NT2/D1 (cell line): Measurements from ENCODE around the gene PKN2.

Source experiments
- DNase-seq: peaks from one replicate; pipeline ENCODE4 v3.0.0-alpha.2; 2011; ENCODE audit warnings: low read depth, low spot score
- H3K27me3 ChIP-seq: 2 replicates; pipeline ENCODE4 v1.6.0; 2011; ENCODE audit warnings: mild to moderate bottlenecking; ENCODE audit not compliant: insufficient read length, insufficient read depth
- H3K36me3 ChIP-seq: 2 replicates; pipeline ENCODE4 v1.6.1; 2011; ENCODE audit warnings: mild to moderate bottlenecking, low read length, mixed read lengths; ENCODE audit not compliant: insufficient read depth, insufficient read length
- H3K4me1 ChIP-seq: 2 replicates; pipeline ENCODE4 v1.5.1; 2011; ENCODE audit not compliant: insufficient read depth, insufficient read length
- H3K4me3 ChIP-seq: 2 replicates; pipeline ENCODE4 v1.5.1; 2011; ENCODE audit warnings: low read depth; ENCODE audit not compliant: insufficient read length
- H3K9ac ChIP-seq: 2 replicates; pipeline ENCODE4 v1.6.0; 2011; ENCODE audit warnings: low read depth; ENCODE audit not compliant: insufficient read length
- H3K9me3 ChIP-seq: 2 replicates; pipeline ENCODE4 v1.5.1; 2011; ENCODE audit warnings: mild to moderate bottlenecking, low read length; ENCODE audit not compliant: insufficient read depth
- SUZ12 ChIP-seq: IDR thresholded peaks from 2 replicates; pipeline ENCODE4 v1.6.1; 2011; ENCODE audit not compliant: insufficient read length, insufficient read depth; ENCODE audit errors: extremely low read depth
- YY1 ChIP-seq: IDR thresholded peaks from 2 replicates; pipeline ENCODE4 v1.6.1; 2011; ENCODE audit not compliant: insufficient read length, insufficient read depth
- ZNF274 ChIP-seq: IDR thresholded peaks from 2 replicates; pipeline ENCODE4 v1.6.1; 2011; ENCODE audit warnings: mild to moderate bottlenecking, low read depth, low read length

Gene PKN2

GRCh38 chr1:88744142-88744541 is 60.1 kb downstream of the PKN2 start:
- no peaks in the 10 kb centered on the region for H3K9me3 ChIP-seq
- no peak overlapping the region for H3K9ac ChIP-seq
- H3K4me1 ChIP-seq = no peaks in the 10 kb centered on the region
- H3K4me3 ChIP-seq = no peak overlapping the region
- no peaks in the 10 kb centered on the region for H3K27me3 ChIP-seq
- no peak for DNase-seq
- TF ChIP-seq ZNF274 (no peak), SUZ12 (no peak), YY1 (no peak)
- peaks cover 25% of the 10 kb centered on the region for H3K36me3 ChIP-seq

GRCh38 chr1:88746916-88747315 is 62.8 kb downstream of the PKN2 start:
- DNase-seq = no peak
- no peaks in the 10 kb centered on the region for H3K4me1 ChIP-seq
- no peaks in the 10 kb centered on the region for H3K27me3 ChIP-seq
- no peak overlapping the region for H3K9ac ChIP-seq
- TF ChIP-seq SUZ12 (no peak), YY1 (no peak), ZNF274 (no peak)
- H3K9me3 ChIP-seq = no peaks in the 10 kb centered on the region
- H3K36me3 ChIP-seq = peaks cover 16% of the 10 kb centered on the region
- H3K4me3 ChIP-seq = no peak overlapping the region

GRCh38 chr1:88751714-88752113 is 67.6 kb downstream of the PKN2 start:
- DNase-seq = no peak
- H3K9ac ChIP-seq = no peak overlapping the region

GRCh38 chr1:88753506-88753905 is 69.4 kb downstream of the PKN2 start:
- Histone ChIP-seq H3K36me3 (peaks cover 6% of the 10 kb centered on the region), H3K4me3 (no peak overlapping the region), H3K9me3 (no peaks in the 10 kb centered on the region), H3K27me3 (no peaks in the 10 kb centered on the region), H3K4me1 (no peaks in the 10 kb centered on the region), H3K9ac (no peak overlapping the region)
- TF ChIP-seq SUZ12 (no peak), YY1 (no peak)
- DNase-seq = no peak

More at GRCh38 chr1:88751714-88752113, 67.6 kb downstream of the PKN2 start:
- Histone ChIP-seq H3K4me1 (no peaks in the 10 kb centered on the region), H3K36me3 (peaks cover 6% of the 10 kb centered on the region), H3K9me3 (no peaks in the 10 kb centered on the region), H3K27me3 (no peaks in the 10 kb centered on the region), H3K4me3 (no peak overlapping the region)
- TF ChIP-seq ZNF274 (no peak), YY1 (no peak), SUZ12 (no peak)

- Histone ChIP-seq H3K36me3 (peaks cover 24% of the 10 kb centered on the region), H3K27me3 (no peaks in the 10 kb centered on the region), H3K4me3 (no peak overlapping the region), H3K9me3 (no peaks in the 10 kb centered on the region), H3K4me1 (no peaks in the 10 kb centered on the region), H3K9ac (no peak overlapping the region)
- DNase-seq = no peak
- TF ChIP-seq SUZ12 = no peak
- no peak for TF ChIP-seq YY1
- no peak for TF ChIP-seq ZNF274
Observed at GRCh38 chr1:88763649-88764406, 79.8 kb downstream of the PKN2 start.

GRCh38 chr1:88768187-88768586 is 84.1 kb downstream of the PKN2 start:
- DNase-seq = no peak
- no peak overlapping the region for H3K9ac ChIP-seq
- H3K4me3 ChIP-seq = no peak overlapping the region
- H3K27me3 ChIP-seq = no peaks in the 10 kb centered on the region
- no peaks in the 10 kb centered on the region for H3K4me1 ChIP-seq
- H3K36me3 ChIP-seq = peaks cover 26% of the 10 kb centered on the region
- H3K9me3 ChIP-seq = no peaks in the 10 kb centered on the region
- TF ChIP-seq SUZ12 (no peak), ZNF274 (no peak), YY1 (no peak)

GRCh38 chr1:88768816-88769215 is 84.7 kb downstream of the PKN2 start:
- no peaks in the 10 kb centered on the region for H3K4me1 ChIP-seq
- H3K27me3 ChIP-seq = no peaks in the 10 kb centered on the region
- no peak for DNase-seq
- H3K4me3 ChIP-seq = no peak overlapping the region
- H3K9ac ChIP-seq = no peak overlapping the region
- H3K9me3 ChIP-seq = no peaks in the 10 kb centered on the region
- peaks cover 26% of the 10 kb centered on the region for H3K36me3 ChIP-seq
- TF ChIP-seq ZNF274 = no peak
- no peak for TF ChIP-seq YY1
- no peak for TF ChIP-seq SUZ12
